HEK293T (cell line): ENCODE measurements around the gene ATP4B.

ENCODE experiments used
- CTCF ChIA-PET: fragments of 350-600 bp; formaldehyde crosslinking; extraction: SDS; loops from one replicate; lab custom pipeline; 2021; ENCODE audit warnings: antibody characterized with exemption, inconsistent platforms; lab: Yijun Ruan, JAX
- POLR2A ChIA-PET: fragments of 350-600 bp; formaldehyde crosslinking; extraction: SDS; loops from one replicate; lab custom pipeline; 2020; ENCODE audit warnings: antibody characterized with exemption, inconsistent platforms; lab: Yijun Ruan, JAX
- DNase-seq: peaks from one replicate; pipeline ENCODE4 v3.0.0; 2012; ENCODE audit warnings: mixed read lengths; ENCODE audit errors: extremely low spot score
- ARNT ChIP-seq: fragments of 450-650 bp; IDR thresholded peaks from 2 replicates; pipeline ENCODE4 v1.6.1; 2017; ENCODE audit warnings: mild to moderate bottlenecking
- BHLHE40 ChIP-seq: fragments of 450-650 bp; IDR thresholded peaks from 2 replicates; pipeline ENCODE4 v1.6.1; 2016; ENCODE audit warnings: mild to moderate bottlenecking, moderate library complexity, borderline replicate concordance
- CTBP1 ChIP-seq: fragments of 450-650 bp; IDR thresholded peaks from 2 replicates; pipeline ENCODE4 v1.6.1; 2016; ENCODE audit warnings: borderline replicate concordance
- ELF4 ChIP-seq: fragments of 450-650 bp; IDR thresholded peaks from 2 replicates; pipeline ENCODE4 v1.6.1; 2017; ENCODE audit warnings: antibody characterized with exemption
- FOXA1 ChIP-seq: fragments of 450-650 bp; IDR thresholded peaks from 2 replicates; pipeline ENCODE4 v1.6.1; 2016; ENCODE audit warnings: mild to moderate bottlenecking
- FOXK2 ChIP-seq: fragments of 450-650 bp; IDR thresholded peaks from 2 replicates; pipeline ENCODE4 v1.6.1; 2016; ENCODE audit warnings: mild to moderate bottlenecking
- FOXM1 ChIP-seq: fragments of 450-650 bp; IDR thresholded peaks from 2 replicates; pipeline ENCODE4 v1.6.1; 2017; ENCODE audit warnings: mild to moderate bottlenecking, borderline replicate concordance
- HDGF ChIP-seq: fragments of 450-650 bp; IDR thresholded peaks from 2 replicates; pipeline ENCODE4 v1.6.1; 2017; ENCODE audit warnings: antibody characterized with exemption, borderline replicate concordance
- L3MBTL2 ChIP-seq: fragments of 450-650 bp; conservative IDR thresholded peaks from 2 replicates; pipeline ENCODE4 v1.6.1; 2016; ENCODE audit warnings: mild to moderate bottlenecking
- LEF1 ChIP-seq: fragments of 450-650 bp; IDR thresholded peaks from 2 replicates; pipeline ENCODE4 v1.6.1; 2017; ENCODE audit warnings: mild to moderate bottlenecking, borderline replicate concordance
- NFRKB ChIP-seq: fragments of 450-650 bp; IDR thresholded peaks from 2 replicates; pipeline ENCODE4 v1.6.1; 2016; ENCODE audit warnings: mild to moderate bottlenecking, moderate library complexity
- PKNOX1 ChIP-seq: fragments of 450-650 bp; IDR thresholded peaks from 2 replicates; pipeline ENCODE4 v1.6.1; 2016
- SP1 ChIP-seq: fragments of 450-650 bp; IDR thresholded peaks from 2 replicates; pipeline ENCODE4 v1.6.1; 2017
- SUZ12 ChIP-seq: fragments of 450-650 bp; IDR thresholded peaks from 2 replicates; pipeline ENCODE4 v1.6.1; 2016; ENCODE audit warnings: mild to moderate bottlenecking
- TARDBP ChIP-seq: fragments of 450-650 bp; IDR thresholded peaks from 2 replicates; pipeline ENCODE4 v1.6.1; 2016
- ZNF384 ChIP-seq: fragments of 450-650 bp; IDR thresholded peaks from 2 replicates; pipeline ENCODE4 v1.6.1; 2016

The ATP4B gene

GRCh38 chr13:113664751-113665596 lies 7.0 kb upstream of the ATP4B start:
- TF ChIP-seq FOXK2 = no peak
- DNase-seq = no peak
- ChIA-PET CTCF (no interaction called here), POLR2A (no interaction called here)

GRCh38 chr13:113663934-113664333 lies 5.9 kb upstream of the ATP4B start:
- no peak for TF ChIP-seq ARNT
- no peak for TF ChIP-seq L3MBTL2
- no peak for TF ChIP-seq TARDBP
- TF ChIP-seq CTBP1 = no peak
- TF ChIP-seq SUZ12 = no peak
- no peak for TF ChIP-seq FOXA1
- TF ChIP-seq FOXM1 = no peak
- TF ChIP-seq BHLHE40 = no peak
- no peak for TF ChIP-seq HDGF
- no peak for TF ChIP-seq ELF4
- no peak for TF ChIP-seq PKNOX1
- TF ChIP-seq ZNF384 = no peak
- CTCF ChIA-PET = no interaction called here
- POLR2A ChIA-PET = no interaction called here
- DNase-seq = no peak

- ChIA-PET POLR2A (no interaction called here), CTCF (no interaction called here)
- DNase-seq = no peak
- TF ChIP-seq FOXA1 (no peak), BHLHE40 (no peak), TARDBP (no peak), ELF4 (no peak), FOXM1 (no peak), LEF1 (no peak), FOXK2 (no peak), CTBP1 (no peak), HDGF (no peak), ZNF384 (no peak), NFRKB (no peak), ARNT (no peak), SUZ12 (no peak), PKNOX1 (no peak), L3MBTL2 (no peak)
These were observed 3.5 kb upstream of the ATP4B start for GRCh38 chr13:113661509-113661908.

DNA sequence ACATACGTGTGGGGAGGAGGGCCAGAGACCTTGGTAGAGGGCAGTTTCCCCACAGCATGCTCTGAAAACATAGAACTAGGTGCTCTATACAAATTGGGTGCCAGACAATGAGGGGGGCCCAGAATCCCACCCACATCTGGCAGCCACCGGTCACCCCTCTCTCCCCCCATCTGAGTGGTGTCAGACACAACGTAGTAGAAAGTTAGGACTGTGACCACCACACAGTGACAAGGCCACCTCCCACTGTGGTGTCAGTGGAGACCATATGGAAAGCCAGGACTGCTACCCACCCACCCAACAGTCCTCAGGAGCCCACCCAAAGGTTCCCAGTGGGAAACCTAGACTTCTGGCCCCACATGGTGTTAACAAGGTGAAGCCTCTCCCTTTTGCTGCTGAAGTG lies 2.1 kb upstream of the ATP4B start:
- ChIA-PET CTCF (no interaction called here), POLR2A (no interaction called here)
- no peak for DNase-seq
- TF ChIP-seq TARDBP (no peak), SUZ12 (no peak), L3MBTL2 (no peak), FOXM1 (no peak), ARNT (no peak), FOXA1 (no peak), NFRKB (no peak), BHLHE40 (no peak), ZNF384 (no peak), LEF1 (no peak), CTBP1 (no peak), SP1 (no peak), ELF4 (no peak), PKNOX1 (no peak), FOXK2 (no peak), HDGF (no peak)

GRCh38 chr13:113659337-113659736 lies 1.3 kb upstream of the ATP4B start:
- no peak for TF ChIP-seq L3MBTL2
- CTCF ChIA-PET = no interaction called here
- POLR2A ChIA-PET = no interaction called here
- DNase-seq = no peak

GRCh38 chr13:113658836-113659235 lies 838 bp upstream of the ATP4B start:
- no peak for TF ChIP-seq ZNF384
- no peak for DNase-seq
- POLR2A ChIA-PET = no interaction called here
- CTCF ChIA-PET = no interaction called here
